CD4-positive, alpha-beta T cell treated with Interleukin-1 beta for 1 hour (primary cell): Measurements from ENCODE around the gene ASXL2.
"Not testable (repeated sequence)": the region's sequence is repeated elsewhere in the genome, so short reads cannot be mapped to it uniquely, and the experiment has no call there.

ENCODE experiments used
- DNase-seq, 2 donors: peaks; one replicate each; pipeline ENCODE4 v3.0.0-alpha.2; 2020 to 2022

Gene ASXL2

GRCh38 chr2:25878361-25879132 is at the start of gene ASXL2:
Gene ASXL2, minus strand, starts transcription at chr2:25878487. Its CDS starts 265 bp downstream, at chr2:25878222.
- peak; percentile 98 for DNase-seq

DNA sequence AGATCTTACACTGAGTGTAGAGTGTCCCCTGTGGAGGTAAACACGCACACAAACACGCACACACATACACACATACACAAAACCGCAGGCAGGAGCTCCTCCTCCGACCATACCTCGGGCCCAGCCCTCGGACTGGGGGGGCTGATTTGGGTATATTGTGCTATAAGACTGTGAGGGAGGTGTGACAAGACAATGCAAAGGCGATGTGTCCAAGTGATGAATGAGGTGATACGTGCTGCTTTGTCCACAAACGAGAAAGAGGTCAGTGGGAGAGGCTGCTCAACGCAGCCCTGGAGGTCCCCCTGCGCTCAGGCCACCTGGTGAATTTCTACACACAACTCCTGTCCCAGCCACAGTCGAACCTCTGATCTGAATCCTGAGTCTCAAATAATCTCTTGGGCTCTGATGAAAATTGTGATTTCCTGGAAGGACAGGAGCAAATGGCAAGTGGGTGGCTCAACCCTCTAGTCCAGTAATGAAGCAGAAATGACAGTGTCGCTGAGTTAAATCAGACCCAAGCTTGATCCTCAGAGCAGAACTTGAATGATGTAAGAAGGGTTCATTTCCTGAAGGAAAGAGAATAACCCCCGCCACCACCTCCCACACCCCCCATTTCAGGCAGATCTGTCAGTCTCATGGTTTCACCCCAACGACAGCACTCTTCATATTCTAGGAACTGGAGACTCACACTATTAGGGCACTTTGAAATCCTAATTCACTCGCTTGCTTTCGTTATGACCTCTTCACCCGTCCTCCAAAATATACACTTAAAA is 48.9 kb upstream of the ASXL2 start:
- DNase-seq, result no peak

DNA sequence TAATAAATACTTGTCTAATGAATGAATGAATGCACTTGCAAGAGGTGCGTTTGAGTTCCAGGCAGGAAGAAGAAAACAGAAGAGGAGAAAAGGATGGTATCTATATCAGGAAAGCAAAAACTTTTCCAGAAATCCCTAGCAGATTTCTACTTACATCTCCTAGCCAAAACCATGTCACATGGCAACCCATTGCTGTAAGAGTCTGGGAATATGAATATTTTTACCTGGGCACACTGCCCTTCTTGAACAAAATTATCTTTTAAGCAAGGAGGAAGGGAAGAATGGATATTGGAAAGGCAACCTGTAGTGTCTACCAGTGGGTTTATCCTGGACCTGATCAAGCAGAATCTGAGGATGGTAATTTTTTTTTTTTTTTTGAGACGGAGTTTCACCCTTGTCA is 44.2 kb upstream of the ASXL2 start:
- DNase-seq, result no peak

GRCh38 chr2:25920786-25921415 is 42.6 kb upstream of the ASXL2 start:
- DNase-seq, result no peak

DNA sequence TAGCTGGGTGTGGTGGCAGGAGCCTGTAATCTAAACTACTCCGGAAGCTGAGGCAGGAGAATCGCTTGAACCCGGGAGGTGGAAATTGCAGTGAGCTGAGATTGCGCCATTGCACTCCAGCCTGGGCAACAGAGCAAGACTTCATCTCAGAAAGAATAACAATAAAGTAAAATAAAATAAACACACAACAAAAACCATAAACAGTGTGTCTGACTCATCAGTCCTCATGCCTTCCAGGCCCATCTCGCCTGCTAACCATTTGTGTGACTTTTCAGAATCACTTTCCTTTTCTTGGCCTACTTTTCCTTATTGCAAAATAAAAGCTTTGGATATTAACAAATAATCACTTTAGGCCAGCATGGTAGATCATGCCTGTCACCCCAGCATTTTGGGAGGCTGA is 42.0 kb upstream of the ASXL2 start:
- DNase-seq, result no peak

- DNase-seq, result no peak
Measured at GRCh38 chr2:25917832-25918231, 39.5 kb upstream of the ASXL2 start.

DNA sequence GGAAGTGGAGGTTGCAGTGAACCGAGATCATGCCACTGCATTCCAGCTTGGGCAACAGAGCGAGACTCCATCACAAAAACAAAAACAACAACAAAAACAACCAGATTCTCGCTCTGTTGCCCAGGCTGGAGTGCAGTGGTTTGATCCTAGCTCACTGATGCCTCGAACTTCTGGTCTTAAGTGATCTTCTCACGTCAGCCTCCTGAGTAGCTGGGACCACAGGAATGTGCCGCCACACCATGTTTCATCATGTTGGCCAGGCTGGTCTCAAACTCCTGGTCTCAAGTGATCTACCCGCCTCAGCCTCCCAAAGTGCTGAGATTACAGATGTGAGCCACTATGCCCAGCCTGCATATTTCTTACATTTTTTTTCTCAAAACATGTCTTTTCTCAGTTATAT is 39.1 kb upstream of the ASXL2 start:
- DNase-seq, result not testable (repeated sequence)

DNA sequence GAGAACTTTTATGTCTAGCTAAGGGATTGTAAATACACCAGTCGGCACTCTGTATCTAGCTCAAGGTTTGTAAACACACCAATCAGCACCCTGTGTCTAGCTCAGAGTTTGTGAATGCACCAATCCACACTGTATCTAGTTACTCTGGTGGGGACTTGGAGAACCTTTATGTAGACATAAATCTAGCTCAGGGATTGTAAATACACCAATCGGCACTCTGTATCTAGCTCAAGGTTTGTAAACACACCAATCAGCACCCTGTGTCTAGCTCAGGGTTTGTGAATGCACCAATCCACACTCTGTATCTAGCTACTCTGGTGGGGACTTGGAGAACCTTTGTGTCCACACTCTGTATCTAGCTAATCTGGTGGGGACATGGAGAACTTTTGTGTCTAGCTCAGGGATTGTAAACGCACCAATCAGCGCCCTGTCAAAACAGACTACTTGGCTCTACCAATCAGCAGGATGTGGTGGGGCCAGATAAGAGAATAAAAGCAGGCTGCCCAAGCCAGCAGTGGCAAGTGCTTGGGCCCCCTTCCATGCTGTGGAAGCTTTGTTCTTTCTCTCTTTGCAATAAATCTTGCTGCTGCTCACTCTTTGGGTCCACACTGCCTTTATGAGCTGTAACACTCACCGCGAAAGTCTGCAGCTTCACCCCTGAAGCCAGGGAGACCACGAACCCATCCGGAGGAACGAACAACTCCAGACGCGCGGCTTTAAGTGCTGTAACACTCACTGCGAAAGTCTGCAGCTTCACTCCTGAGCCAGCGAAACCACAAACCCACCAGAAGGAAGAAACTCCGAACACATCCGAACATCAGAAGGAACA is 37.9 kb upstream of the ASXL2 start:
- peak; percentile 34 to 36 for DNase-seq

DNA sequence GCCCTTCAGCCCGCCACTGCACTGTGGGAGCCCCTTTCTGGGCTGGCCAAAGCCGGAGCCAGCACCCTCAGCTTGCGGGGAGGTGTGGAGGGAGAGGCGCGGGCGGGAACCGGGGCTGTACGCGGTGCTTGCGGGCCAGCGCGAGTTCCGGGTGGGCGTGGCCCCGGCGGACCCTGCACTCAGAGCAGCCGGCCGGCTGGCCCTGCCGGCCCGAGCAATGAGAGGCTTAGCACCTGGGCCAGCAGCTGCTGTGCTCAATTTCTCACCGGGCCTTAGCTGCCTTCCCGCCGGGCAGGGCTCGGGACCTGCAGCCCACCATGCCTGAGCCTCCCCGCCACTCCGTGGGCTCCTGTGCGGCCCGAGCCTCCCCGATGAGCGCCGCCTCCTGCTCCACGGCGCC is 37.1 kb upstream of the ASXL2 start:
- DNase-seq, result not testable (repeated sequence)

DNA sequence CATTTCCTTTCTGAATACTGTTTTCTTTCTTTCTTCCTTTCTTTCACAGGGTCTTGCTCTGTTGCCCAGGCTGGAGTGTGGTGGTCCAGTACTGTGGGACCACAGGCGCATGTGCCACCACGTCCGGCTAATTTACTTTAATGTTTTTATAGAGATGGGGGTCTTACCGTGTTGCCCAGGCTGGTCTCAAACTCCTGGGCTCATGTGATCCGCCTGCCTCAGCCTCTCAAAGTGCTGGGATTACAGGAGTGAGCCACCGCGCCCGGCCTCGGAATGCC is 35.3 kb upstream of the ASXL2 start:
- not testable (repeated sequence) for DNase-seq

GRCh38 chr2:25912851-25913695 is 34.8 kb upstream of the ASXL2 start:
- DNase-seq, result no peak

- not testable (repeated sequence) for DNase-seq
Measured at GRCh38 chr2:25909574-25909973, 31.3 kb upstream of the ASXL2 start.

- DNase-seq, result no peak
Measured at GRCh38 chr2:25905126-25905525, 26.8 kb upstream of the ASXL2 start.

GRCh38 chr2:25903216-25903776 is 25.0 kb upstream of the ASXL2 start:
- DNase-seq, result no peak

DNA sequence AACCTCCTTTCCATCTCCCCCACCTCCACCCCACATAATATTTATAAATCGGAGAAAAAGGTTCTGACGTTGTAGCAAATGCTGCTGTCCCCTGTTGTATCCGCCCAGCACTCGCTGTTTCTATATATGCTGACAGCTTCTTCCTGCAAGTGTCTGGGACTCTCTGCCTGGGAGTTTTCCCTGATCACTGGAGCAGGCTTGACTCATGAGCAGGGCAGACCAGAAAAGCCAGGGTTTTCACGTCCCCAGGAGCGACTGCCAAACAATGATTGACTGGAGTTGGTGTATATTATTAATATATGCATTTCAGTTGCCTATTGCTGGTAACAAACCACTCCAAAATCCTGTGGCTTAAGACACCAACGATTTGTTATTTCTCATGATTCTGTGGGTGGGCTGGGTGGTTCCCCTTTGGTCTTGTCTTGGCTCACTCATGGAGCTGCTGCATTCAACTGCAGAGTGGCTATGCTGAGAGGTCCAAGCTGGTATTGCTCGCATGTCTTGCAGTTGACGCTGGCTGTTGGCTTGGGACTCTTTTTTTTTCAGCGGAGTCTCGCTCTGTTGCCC is 21.2 kb upstream of the ASXL2 start:
- no peak for DNase-seq

DNA sequence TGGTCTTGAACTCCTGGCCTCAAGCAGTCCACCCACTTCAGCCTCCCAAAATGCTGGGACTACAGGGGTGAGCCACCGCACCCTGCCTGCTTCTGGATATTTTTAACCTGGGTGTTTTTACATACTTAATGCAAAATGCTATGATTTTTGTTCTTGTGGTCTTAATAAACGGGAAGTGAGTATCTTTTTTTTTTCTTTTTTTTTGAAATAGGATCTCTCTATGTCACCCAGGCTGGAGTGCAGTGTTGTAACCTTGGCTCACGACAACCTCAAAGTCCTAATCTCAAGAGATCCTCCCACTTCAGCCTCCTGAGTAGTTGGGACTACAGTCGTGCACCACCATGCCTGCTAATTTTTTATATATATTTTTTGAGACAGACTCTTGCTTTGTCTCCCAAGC is 19.2 kb upstream of the ASXL2 start:
- no peak for DNase-seq

DNA sequence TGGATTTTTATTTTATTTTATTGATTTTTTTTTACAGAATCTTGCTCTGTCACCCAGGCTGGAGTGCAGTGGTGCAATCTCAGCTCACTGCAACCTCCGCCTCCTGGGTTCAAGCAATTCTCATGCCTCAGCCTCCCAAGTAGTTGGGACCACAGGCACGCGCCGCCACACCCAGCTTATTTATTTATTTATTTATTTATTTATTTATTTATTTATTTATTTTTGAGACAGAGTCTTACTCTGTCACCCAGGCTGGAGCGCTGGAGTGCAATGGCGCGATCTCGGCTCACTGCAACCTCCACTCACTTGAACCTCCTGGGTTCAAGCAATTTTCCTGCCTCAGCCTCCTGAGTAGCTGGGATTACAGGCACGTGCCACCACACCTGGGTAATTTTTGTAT is 18.0 kb upstream of the ASXL2 start:
- DNase-seq, result not testable (repeated sequence)

DNA sequence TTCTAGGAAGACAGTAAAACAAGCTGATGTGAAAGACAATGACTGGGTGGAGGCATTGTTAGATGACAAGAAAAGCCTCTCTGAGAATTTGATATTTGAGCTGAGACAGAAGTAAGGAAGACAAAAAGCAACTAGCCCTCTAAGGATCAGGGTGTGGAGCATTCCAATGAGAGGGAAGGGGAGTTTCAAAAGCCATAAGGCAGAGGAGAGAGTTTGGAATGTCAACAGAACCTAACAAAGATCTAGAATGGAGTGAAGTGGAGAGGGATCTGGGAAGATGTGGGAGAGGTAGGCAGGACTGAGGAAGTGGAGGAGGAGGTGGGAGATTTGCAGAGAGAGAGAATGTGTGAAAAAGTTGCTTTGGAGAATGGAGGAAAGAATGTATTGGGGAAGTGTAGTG is 17.3 kb upstream of the ASXL2 start:
- no peak for DNase-seq

DNA sequence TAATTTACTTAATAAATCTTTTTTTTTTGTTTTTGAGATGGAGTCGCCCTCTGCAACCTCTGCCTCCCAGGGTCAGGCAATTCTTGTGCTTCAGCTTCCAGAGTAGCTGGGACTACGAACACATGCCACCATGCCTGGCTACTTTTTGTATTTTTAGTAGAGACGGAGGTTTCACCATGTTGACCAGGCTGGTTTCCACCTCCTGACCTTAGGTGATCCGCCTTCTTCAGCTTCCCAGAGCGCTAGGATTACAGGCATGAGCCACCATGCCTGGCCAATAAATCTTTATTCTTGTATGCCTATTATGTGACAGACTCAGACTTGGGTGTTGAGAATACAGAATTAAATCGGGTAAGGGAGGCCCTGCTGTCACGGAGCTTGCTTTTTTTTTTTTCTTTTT is 16.7 kb upstream of the ASXL2 start:
- DNase-seq, result no peak

- no peak for DNase-seq
Measured at GRCh38 chr2:25894135-25894830, 16.0 kb upstream of the ASXL2 start.

- DNase-seq, result no peak
Measured at GRCh38 chr2:25891672-25892071, 13.4 kb upstream of the ASXL2 start.
